ENCODE data around the gene CSRNP3.

The CSRNP3 gene

GRCh38 chr2:165533331-165533730, 63.8 kb downstream of the CSRNP3 start:
- Histone ChIP-seq H2BK12ac (ENCODE audit: low read length) (no peak overlapping the region), H3K9ac (ENCODE audit: low read length) (no peak overlapping the region), H3K79me2 (ENCODE audit: control insufficient read depth, insufficient read depth, low read length, poor library complexity) (no peaks in the 10 kb centered on the region), H2BK120ac (ENCODE audit: insufficient read depth, low read length, poor library complexity) (no peak overlapping the region), H3K4ac (ENCODE audit: low read depth, low read length) (no peak overlapping the region), H3K36me3 (ENCODE audit: control insufficient read depth in 1 of 2, insufficient read depth in 2 of 2, low read length in 2 of 2) (no peaks in the 10 kb centered on the region), H2AK5ac (ENCODE audit: low read length) (no peak overlapping the region), H4K8ac (ENCODE audit: low read depth, low read length) (no peak overlapping the region), H4K12ac (ENCODE audit: low read depth, low read length) (no peak overlapping the region), H3K4me3 (ENCODE audit: low read depth, low read length) (no peak overlapping the region), H3K27me3 (ENCODE audit: insufficient read depth, low read length) (no peaks in the 10 kb centered on the region), H3K14ac (ENCODE audit: low read length) (no peak overlapping the region), H3K79me1 (ENCODE audit: low read length) (no peaks in the 10 kb centered on the region), H3K4me2 (ENCODE audit: low read length) (no peak overlapping the region), H3K23ac (ENCODE audit: low read length) (no peak overlapping the region), H2AFZ (ENCODE audit: insufficient read depth, low read length, poor library complexity) (no peak overlapping the region), H2BK5ac (ENCODE audit: low read depth, low read length, poor library complexity) (no peak overlapping the region), H3K4me1 (ENCODE audit: control insufficient read depth in 1 of 2, insufficient read depth in 2 of 2, low read length in 2 of 2) (no peaks in the 10 kb centered on the region), H4K91ac (ENCODE audit: low read depth, low read length) (no peak overlapping the region), H3K18ac (ENCODE audit: low read length) (no peak overlapping the region), H3K9me3 (ENCODE audit: insufficient read depth, low read depth, low read length) (no peaks in the 10 kb centered on the region), H3K27ac (ENCODE audit: low read depth, low read length) (no peak overlapping the region)
- no peak for DNase-seq
- WGBS (ENCODE audit: extremely low coverage, insufficient coverage, insufficient read length) = no CpG with 5 or more reads among the region's 1 CpG

GRCh38 chr2:165535471-165535870, 66.0 kb downstream of the CSRNP3 start:
- Histone ChIP-seq H3K36me3 (ENCODE audit: control insufficient read depth in 1 of 2, insufficient read depth in 2 of 2, low read length in 2 of 2) (no peaks in the 10 kb centered on the region), H3K9me3 (ENCODE audit: insufficient read depth, low read depth, low read length) (no peaks in the 10 kb centered on the region), H3K9ac (ENCODE audit: low read length) (no peak overlapping the region), H3K14ac (ENCODE audit: low read length) (no peak overlapping the region), H2BK120ac (ENCODE audit: insufficient read depth, low read length, poor library complexity) (no peak overlapping the region), H4K12ac (ENCODE audit: low read depth, low read length) (no peak overlapping the region), H3K4me3 (ENCODE audit: low read depth, low read length) (no peak overlapping the region), H3K4ac (ENCODE audit: low read depth, low read length) (no peak overlapping the region), H3K23ac (ENCODE audit: low read length) (no peak overlapping the region), H3K79me1 (ENCODE audit: low read length) (no peaks in the 10 kb centered on the region), H3K27ac (ENCODE audit: low read depth, low read length) (no peak overlapping the region), H2BK12ac (ENCODE audit: low read length) (no peak overlapping the region), H3K79me2 (ENCODE audit: control insufficient read depth, insufficient read depth, low read length, poor library complexity) (no peaks in the 10 kb centered on the region), H3K18ac (ENCODE audit: low read length) (no peak overlapping the region), H2AK5ac (ENCODE audit: low read length) (no peak overlapping the region), H3K4me2 (ENCODE audit: low read length) (no peak overlapping the region), H4K91ac (ENCODE audit: low read depth, low read length) (no peak overlapping the region), H4K8ac (ENCODE audit: low read depth, low read length) (no peak overlapping the region), H3K4me1 (ENCODE audit: control insufficient read depth in 1 of 2, insufficient read depth in 2 of 2, low read length in 2 of 2) (no peaks in the 10 kb centered on the region), H2BK5ac (ENCODE audit: low read depth, low read length, poor library complexity) (no peak overlapping the region), H3K27me3 (ENCODE audit: insufficient read depth, low read length) (no peaks in the 10 kb centered on the region), H2AFZ (ENCODE audit: insufficient read depth, low read length, poor library complexity) (no peak overlapping the region)
- no peak for DNase-seq
- no CpG with 5 or more reads among the region's 2 CpGs for WGBS (ENCODE audit: extremely low coverage, insufficient coverage, insufficient read length)

GRCh38 chr2:165536851-165537499, 67.5 kb downstream of the CSRNP3 start:
- no peak overlapping the region for H3K4me2 ChIP-seq (ENCODE audit: low read length)
- no peak overlapping the region for H3K14ac ChIP-seq (ENCODE audit: low read length)
- no peak overlapping the region for H2BK12ac ChIP-seq (ENCODE audit: low read length)
- no peak overlapping the region for H2AK5ac ChIP-seq (ENCODE audit: low read length)
- no peak overlapping the region for H4K12ac ChIP-seq (ENCODE audit: low read depth, low read length)
- no peaks in the 10 kb centered on the region for H3K9me3 ChIP-seq (ENCODE audit: insufficient read depth, low read depth, low read length)
- no peaks in the 10 kb centered on the region for H3K4me1 ChIP-seq (ENCODE audit: control insufficient read depth in 1 of 2, insufficient read depth in 2 of 2, low read length in 2 of 2)
- no CpG with 5 or more reads among the region's 3 CpGs for WGBS (ENCODE audit: extremely low coverage, insufficient coverage, insufficient read length)
- no peak overlapping the region for H3K9ac ChIP-seq (ENCODE audit: low read length)
- no peak overlapping the region for H3K4ac ChIP-seq (ENCODE audit: low read depth, low read length)
- H2AFZ ChIP-seq (ENCODE audit: insufficient read depth, low read length, poor library complexity) = no peak overlapping the region
- H3K79me2 ChIP-seq (ENCODE audit: control insufficient read depth, insufficient read depth, low read length, poor library complexity) = no peaks in the 10 kb centered on the region
- H4K91ac ChIP-seq (ENCODE audit: low read depth, low read length) = no peak overlapping the region
- no peaks in the 10 kb centered on the region for H3K27me3 ChIP-seq (ENCODE audit: insufficient read depth, low read length)
- H3K18ac ChIP-seq (ENCODE audit: low read length) = no peak overlapping the region
- H3K36me3 ChIP-seq (ENCODE audit: control insufficient read depth in 1 of 2, insufficient read depth in 2 of 2, low read length in 2 of 2) = no peaks in the 10 kb centered on the region
- no peak overlapping the region for H4K8ac ChIP-seq (ENCODE audit: low read depth, low read length)
- H3K4me3 ChIP-seq (ENCODE audit: low read depth, low read length) = no peak overlapping the region
- H3K79me1 ChIP-seq (ENCODE audit: low read length) = no peaks in the 10 kb centered on the region
- no peak overlapping the region for H2BK5ac ChIP-seq (ENCODE audit: low read depth, low read length, poor library complexity)
- DNase-seq = no peak
- no peak overlapping the region for H2BK120ac ChIP-seq (ENCODE audit: insufficient read depth, low read length, poor library complexity)
- no peak overlapping the region for H3K23ac ChIP-seq (ENCODE audit: low read length)
- H3K27ac ChIP-seq (ENCODE audit: low read depth, low read length) = no peak overlapping the region

GRCh38 chr2:165539985-165540384, 70.5 kb downstream of the CSRNP3 start:
- no peak overlapping the region for H3K14ac ChIP-seq (ENCODE audit: low read length)
- H3K9ac ChIP-seq (ENCODE audit: low read length) = no peak overlapping the region
- no peak overlapping the region for H3K23ac ChIP-seq (ENCODE audit: low read length)

More at GRCh38 chr2:165539985-165540384, 70.5 kb downstream of the CSRNP3 start:
- Histone ChIP-seq H3K4me1 (ENCODE audit: control insufficient read depth in 1 of 2, insufficient read depth in 2 of 2, low read length in 2 of 2) (no peaks in the 10 kb centered on the region), H3K9me3 (ENCODE audit: insufficient read depth, low read depth, low read length) (no peaks in the 10 kb centered on the region), H4K12ac (ENCODE audit: low read depth, low read length) (no peak overlapping the region), H3K18ac (ENCODE audit: low read length) (no peak overlapping the region), H2BK120ac (ENCODE audit: insufficient read depth, low read length, poor library complexity) (no peak overlapping the region), H3K4ac (ENCODE audit: low read depth, low read length) (no peak overlapping the region), H3K36me3 (ENCODE audit: control insufficient read depth in 1 of 2, insufficient read depth in 2 of 2, low read length in 2 of 2) (no peaks in the 10 kb centered on the region), H2AK5ac (ENCODE audit: low read length) (no peak overlapping the region), H3K79me2 (ENCODE audit: control insufficient read depth, insufficient read depth, low read length, poor library complexity) (no peaks in the 10 kb centered on the region), H2AFZ (ENCODE audit: insufficient read depth, low read length, poor library complexity) (no peak overlapping the region), H2BK12ac (ENCODE audit: low read length) (no peak overlapping the region), H3K79me1 (ENCODE audit: low read length) (no peaks in the 10 kb centered on the region), H3K4me3 (ENCODE audit: low read depth, low read length) (no peak overlapping the region), H4K8ac (ENCODE audit: low read depth, low read length) (no peak overlapping the region), H3K27ac (ENCODE audit: low read depth, low read length) (no peak overlapping the region), H3K4me2 (ENCODE audit: low read length) (no peak overlapping the region), H4K91ac (ENCODE audit: low read depth, low read length) (no peak overlapping the region), H3K27me3 (ENCODE audit: insufficient read depth, low read length) (no peaks in the 10 kb centered on the region), H2BK5ac (ENCODE audit: low read depth, low read length, poor library complexity) (no peak overlapping the region)
- no peak for DNase-seq
